ENCODE results near the gene YEATS2.

The YEATS2 gene

DNA sequence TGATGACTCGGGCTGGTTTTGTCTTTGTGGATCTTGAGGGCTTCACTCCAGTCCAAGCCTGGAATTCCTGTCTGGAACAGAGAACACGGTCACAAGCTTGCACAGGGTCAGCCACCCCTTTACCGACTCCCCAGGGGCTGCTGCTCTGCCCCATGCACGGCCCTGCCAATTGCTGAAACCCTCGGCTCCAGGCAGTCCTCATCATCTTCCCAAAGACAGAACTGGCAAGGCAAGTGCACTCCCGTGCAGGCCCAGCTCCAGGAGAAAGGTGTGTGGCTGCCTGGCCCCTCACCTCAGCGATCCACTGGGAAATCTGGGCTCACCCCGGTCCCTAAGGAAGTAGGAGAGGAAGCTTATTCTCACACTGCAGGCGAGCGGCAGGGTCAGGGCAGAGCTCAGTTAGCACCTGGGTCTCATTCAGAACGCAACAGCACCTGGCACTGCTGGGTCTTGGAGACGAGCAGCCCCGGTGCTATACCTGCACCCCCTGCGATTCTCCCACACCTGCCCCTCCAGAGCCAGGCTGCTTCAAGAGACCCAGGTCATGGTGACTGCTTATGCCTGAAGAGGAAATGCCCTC lies 120.5 kb downstream of the YEATS2 start:
- peaks cover 3% of the 10 kb centered on the region for H3K4me1 ChIP-seq (ENCODE audit: insufficient read depth, poor library complexity, severe bottlenecking)
- no peak for ATAC-seq (ENCODE audit: low read depth)
- TF ChIP-seq, protein P1, sequence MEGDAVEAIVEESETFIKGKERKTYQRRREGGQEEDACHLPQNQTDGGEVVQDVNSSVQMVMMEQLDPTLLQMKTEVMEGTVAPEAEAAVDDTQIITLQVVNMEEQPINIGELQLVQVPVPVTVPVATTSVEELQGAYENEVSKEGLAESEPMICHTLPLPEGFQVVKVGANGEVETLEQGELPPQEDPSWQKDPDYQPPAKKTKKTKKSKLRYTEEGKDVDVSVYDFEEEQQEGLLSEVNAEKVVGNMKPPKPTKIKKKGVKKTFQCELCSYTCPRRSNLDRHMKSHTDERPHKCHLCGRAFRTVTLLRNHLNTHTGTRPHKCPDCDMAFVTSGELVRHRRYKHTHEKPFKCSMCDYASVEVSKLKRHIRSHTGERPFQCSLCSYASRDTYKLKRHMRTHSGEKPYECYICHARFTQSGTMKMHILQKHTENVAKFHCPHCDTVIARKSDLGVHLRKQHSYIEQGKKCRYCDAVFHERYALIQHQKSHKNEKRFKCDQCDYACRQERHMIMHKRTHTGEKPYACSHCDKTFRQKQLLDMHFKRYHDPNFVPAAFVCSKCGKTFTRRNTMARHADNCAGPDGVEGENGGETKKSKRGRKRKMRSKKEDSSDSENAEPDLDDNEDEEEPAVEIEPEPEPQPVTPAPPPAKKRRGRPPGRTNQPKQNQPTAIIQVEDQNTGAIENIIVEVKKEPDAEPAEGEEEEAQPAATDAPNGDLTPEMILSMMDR (IDR thresholded peaks at IDR 0.05; ENCODE audit: poor library complexity, severe bottlenecking), result no peak

DNA sequence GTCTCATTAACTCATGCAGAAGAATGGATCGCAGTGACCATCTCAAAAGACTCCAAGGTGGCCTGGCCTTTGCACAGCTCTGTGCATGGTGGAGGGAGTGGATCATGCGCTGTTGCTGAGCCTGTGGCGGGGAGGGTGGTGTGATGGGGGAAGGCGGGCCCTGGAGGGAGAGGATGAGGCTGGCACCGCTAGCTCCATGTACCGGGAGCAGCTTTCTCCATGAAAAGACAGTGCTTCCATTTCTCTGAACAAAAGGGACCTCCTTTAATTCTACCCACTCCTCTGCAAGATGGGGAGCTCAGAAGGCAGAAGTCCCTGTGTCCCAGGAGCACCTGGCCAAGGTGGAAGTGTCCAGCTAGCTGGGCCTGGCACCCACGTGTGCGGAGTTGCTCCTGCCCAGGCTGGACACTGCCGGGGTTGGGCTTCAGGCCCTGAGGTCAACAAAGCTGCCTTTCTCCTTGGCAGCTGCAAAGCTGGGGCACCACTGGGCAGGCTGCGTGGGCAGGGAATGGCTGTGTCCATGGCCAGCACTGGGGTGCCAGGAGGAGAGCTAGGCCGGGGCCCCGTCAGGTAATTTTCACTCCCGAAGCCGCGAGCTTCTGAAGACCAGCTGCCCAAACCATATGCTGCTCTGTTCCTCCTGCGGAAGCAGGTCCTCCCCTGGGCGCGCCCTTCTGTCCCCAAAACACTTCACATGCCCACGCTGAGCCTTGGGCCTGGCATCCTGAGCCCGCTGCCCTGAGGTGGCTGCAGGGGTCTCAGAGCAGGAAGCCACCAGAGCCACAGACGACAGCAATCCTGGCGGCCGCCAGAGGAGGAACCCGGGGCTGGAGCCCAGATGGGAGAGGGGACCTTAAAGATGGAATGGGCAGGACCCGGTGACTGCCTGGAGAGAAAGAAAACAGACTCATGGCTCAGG lies 121.4 kb downstream of the YEATS2 start:
- Histone ChIP-seq H3K27me3 (ENCODE audit: insufficient read depth, poor library complexity, severe bottlenecking) (no peaks in the 10 kb centered on the region), H3K9me3 (ENCODE audit: severe bottlenecking) (no peaks in the 10 kb centered on the region), H3K4me3 (ENCODE audit: severe bottlenecking) (no peak overlapping the region), H3K27ac (ENCODE audit: poor library complexity, severe bottlenecking) (no peak overlapping the region), H3K36me3 (ENCODE audit: low read depth) (peaks cover 10% of the 10 kb centered on the region; the same call in 1 of the 2 replicates), H3K4me1 (ENCODE audit: insufficient read depth, poor library complexity, severe bottlenecking) (peaks cover 4% of the 10 kb centered on the region)
- 0 out of 3 replicates have a peak, but pooled peaks have one; percentile 3 for ATAC-seq (ENCODE audit: low read depth)
- TF ChIP-seq, protein P1 (IDR thresholded peaks at IDR 0.05; ENCODE audit: poor library complexity, severe bottlenecking), result no peak
- no peak for DNase-seq (ENCODE audit: low spot score)

More for the DNA sequence above, 120.5 kb downstream of the YEATS2 start:
- H3K9me3 ChIP-seq (ENCODE audit: severe bottlenecking), result no peaks in the 10 kb centered on the region
- H3K27me3 ChIP-seq (ENCODE audit: insufficient read depth, poor library complexity, severe bottlenecking), result no peaks in the 10 kb centered on the region
- peaks cover 10% of the 10 kb centered on the region; the same call in 1 of the 2 replicates for H3K36me3 ChIP-seq (ENCODE audit: low read depth)
- no peak for DNase-seq (ENCODE audit: low spot score)
- H3K27ac ChIP-seq (ENCODE audit: poor library complexity, severe bottlenecking), result no peak overlapping the region
- no peak overlapping the region for H3K4me3 ChIP-seq (ENCODE audit: severe bottlenecking)

DNA sequence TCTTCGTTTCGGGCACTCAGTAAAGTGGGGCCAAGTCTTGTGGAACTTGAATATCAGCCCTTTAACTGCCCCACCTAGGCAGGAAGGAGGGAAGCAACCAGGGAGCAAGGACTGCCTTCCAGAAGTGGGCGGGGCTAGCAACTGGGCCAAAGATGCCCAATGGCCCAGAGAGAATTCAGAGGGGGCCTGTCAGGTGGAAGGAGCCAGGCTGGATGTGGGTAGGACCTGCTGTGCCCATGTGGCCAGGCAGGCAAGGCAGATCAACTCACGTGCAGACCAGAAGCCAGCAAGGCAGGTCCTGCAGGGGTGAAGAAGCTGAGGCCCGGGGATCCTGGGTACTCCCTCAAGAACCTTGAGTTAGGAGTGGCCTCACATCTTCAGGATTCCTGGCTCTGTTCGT lies 122.2 kb downstream of the YEATS2 start:
- no peak for DNase-seq (ENCODE audit: low spot score)

GRCh38 chr3:183822631-183823030 lies 125.0 kb downstream of the YEATS2 start:
- Histone ChIP-seq H3K36me3 (ENCODE audit: low read depth) (no peaks in the 10 kb centered on the region), H3K4me3 (ENCODE audit: severe bottlenecking) (no peak overlapping the region), H3K27ac (ENCODE audit: poor library complexity, severe bottlenecking) (no peak overlapping the region), H3K9me3 (ENCODE audit: severe bottlenecking) (no peaks in the 10 kb centered on the region), H3K27me3 (ENCODE audit: insufficient read depth, poor library complexity, severe bottlenecking) (no peaks in the 10 kb centered on the region), H3K4me1 (ENCODE audit: insufficient read depth, poor library complexity, severe bottlenecking) (peaks cover 7% of the 10 kb centered on the region)
- no peak for DNase-seq (ENCODE audit: low spot score)
- no peak for ATAC-seq (ENCODE audit: low read depth)
- TF ChIP-seq, protein P1 (IDR thresholded peaks at IDR 0.05; ENCODE audit: poor library complexity, severe bottlenecking), result no peak

More for the DNA sequence above, 122.2 kb downstream of the YEATS2 start:
- no peak for ATAC-seq (ENCODE audit: low read depth)
- Histone ChIP-seq H3K4me1 (ENCODE audit: insufficient read depth, poor library complexity, severe bottlenecking) (peaks cover 7% of the 10 kb centered on the region), H3K36me3 (ENCODE audit: low read depth) (0 out of 2 replicates have a peak, but pooled peaks cover 7% of the 10 kb centered on the region), H3K4me3 (ENCODE audit: severe bottlenecking) (no peak overlapping the region), H3K27me3 (ENCODE audit: insufficient read depth, poor library complexity, severe bottlenecking) (no peaks in the 10 kb centered on the region), H3K27ac (ENCODE audit: poor library complexity, severe bottlenecking) (no peak overlapping the region), H3K9me3 (ENCODE audit: severe bottlenecking) (no peaks in the 10 kb centered on the region)
- TF ChIP-seq, protein P1 (IDR thresholded peaks at IDR 0.05; ENCODE audit: poor library complexity, severe bottlenecking), result no peak

All from RWPE2 (cell line).